Measurements from ENCODE around the gene PIP4K2A.

The PIP4K2A gene

DNA sequence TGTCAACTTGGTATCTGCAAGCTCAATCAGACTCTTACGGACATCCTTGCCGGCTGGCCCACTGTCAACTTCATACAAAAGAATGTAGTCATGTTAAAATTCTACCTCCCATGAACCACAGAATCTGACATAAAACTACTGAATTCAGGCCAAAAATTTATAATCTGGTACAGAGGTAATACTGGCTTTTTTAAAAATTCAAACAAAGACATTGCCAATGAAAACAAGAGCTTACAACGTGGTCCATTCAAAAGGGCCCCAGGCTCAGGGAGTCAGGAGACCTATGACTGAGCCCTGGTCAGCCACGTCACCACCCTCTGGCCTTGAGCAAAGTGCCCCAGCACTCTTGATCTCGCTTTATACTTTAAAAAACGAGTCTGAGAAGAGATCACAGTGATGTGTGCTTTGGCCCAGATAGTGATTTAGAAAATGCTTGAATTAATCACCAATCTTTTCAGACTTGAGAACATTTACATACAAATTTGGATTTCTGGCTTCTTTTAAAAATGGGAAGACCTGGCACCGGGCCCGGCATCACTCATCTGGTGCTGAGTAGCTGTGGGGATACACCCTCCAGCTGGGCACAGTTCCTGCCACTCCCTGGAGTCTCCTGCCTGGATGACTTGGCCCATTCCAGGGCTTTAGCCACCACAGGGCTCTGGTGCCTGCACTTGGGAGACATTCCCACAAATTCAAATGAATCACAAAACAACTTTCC lies 94.1 kb downstream of the PIP4K2A start:
- DNase-seq (ENCODE audit: low spot score): no peak

DNA sequence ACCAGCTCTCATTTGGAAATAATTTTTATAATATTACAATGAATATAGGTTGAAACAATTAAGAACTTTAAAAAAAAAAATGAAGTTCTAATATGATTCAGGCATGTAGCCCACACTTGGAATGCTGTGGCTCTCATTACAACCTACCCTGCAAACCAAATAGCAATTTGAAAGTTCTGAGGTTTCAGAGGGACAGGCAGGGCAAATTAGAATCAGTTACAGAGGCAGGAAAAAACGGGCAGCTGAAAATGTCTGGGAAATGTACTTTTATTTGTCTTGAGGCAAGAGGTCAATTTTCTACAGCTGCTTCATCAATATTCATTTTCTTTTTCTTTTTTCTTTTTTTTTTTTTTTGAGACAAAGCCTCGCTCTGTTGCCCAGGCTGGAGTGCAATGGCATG lies 95.3 kb downstream of the PIP4K2A start:
- no peak for DNase-seq (ENCODE audit: low spot score)

DNA sequence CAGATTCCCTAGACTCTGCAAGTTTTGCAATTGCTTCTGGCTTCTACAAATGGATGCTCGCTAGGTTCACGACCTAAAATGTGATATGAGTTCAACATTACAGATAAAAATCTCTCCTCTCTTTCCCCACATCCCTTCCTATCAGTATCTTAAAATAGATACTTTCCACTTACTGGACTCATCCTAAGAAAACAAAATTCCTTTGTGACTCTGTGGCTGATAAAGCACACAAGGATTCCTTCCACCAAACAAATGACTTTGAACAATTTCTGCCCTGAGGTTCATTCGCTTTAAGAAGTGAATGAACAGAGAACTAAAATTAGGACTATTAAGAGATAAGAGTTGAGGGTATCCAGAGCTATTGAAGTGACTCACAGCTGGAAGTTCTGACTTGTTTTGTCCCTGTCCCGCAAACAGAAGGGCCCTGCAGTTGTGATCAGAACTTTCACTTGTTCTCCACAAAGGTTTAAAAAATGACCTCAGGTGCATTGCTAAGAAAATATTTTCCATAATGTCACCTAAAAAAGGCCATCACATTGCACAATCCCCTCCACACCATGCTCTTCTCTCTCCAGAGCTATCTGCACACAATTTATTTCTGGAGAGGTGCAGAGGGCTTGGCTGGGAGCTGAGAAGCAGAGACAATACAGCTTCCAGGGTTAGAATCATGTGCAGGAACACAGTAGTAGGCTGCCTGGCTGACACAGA lies 96.1 kb downstream of the PIP4K2A start:
- no peak for DNase-seq (ENCODE audit: low spot score)

DNA sequence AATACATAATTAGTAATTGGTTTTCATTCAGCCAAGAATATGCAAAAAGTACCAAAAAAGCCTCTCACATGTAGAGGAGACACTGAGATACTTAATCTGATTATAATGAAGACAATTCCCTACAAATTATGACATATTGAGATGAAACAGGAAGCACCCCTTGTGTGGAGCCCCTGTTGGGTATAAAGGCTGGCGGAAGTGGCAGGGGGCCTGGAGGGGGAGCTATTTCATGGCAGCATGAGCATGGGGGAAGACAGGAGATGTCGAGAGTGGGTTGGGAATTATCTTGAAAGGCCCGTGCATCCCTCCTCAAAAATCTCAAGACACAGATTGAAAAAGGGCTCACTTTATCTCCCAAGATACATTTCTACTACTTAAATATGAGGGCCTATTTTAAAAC lies 96.9 kb downstream of the PIP4K2A start:
- no peak for DNase-seq (ENCODE audit: low spot score)

DNA sequence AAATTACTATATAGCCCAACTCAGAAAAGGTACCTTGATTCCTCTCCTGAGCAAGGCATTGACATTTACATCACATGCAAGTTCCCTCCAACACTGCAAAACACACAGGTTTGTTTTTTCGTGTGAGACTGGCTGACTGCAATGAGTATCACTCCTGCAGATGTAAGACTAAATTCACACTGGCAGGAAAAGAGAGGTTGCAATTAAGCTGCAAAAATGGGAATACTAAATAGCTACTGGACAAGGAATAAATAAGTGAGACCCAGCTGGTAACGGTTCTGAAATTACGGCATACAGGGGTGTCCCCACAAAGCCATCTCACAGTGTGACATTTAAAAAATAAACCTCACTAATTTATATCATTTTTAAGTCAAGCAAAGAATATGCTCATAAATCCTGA lies 97.3 kb downstream of the PIP4K2A start:
- DNase-seq (ENCODE audit: low spot score): no peak

DNA sequence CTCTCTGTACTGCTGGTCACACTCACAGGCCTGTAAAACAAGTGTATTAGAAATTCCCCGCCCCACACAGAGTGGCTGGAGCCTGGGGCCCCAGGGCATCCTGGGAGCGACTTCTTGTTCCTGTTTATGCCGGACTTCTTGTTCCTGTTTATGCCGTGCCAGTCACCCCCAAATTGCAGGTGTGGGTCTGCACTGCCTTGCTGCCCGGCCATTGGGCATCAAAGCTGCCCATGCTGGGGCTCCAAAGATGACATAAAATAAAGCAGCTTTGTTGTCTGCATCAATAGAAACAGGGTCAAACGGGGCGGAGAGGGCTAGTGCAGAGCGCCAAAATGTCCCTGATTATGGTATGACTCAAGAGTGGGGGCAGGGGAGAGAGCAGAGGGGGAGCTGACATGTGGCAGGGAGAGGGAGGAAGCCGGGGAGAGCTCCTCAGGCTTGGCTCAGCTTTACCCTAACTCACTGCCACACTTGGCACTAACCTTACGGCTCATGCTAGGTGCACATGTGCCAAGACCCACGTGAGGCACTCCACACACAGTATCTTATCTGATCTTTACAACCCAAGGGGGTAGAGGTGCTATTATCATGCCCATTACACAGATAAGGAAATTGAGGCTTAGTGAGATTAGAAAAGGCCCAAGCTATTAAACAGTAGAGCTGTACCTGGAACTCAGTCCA lies 98.4 kb downstream of the PIP4K2A start:
- peak; percentile 42 for DNase-seq (ENCODE audit: low spot score)

DNA sequence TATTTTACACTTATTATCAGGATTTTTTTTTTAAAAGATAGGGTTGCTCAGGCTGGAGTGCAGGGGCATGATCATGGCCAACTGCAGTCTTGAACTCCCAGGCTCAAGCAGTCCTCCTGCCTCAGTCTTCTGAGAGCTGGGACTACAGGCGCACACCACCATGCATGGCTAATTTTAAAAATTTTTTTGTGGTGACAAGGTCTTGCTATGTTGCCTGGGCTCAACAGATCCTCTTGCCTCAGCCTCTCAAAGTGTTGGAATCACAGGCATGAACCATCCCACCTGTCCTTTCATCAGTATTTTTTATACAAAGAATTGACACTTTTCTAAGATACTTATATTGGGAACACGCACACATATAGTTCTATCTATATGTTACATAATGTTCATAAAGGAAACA lies 99.3 kb downstream of the PIP4K2A start:
- DNase-seq (ENCODE audit: low spot score): no peak

DNA sequence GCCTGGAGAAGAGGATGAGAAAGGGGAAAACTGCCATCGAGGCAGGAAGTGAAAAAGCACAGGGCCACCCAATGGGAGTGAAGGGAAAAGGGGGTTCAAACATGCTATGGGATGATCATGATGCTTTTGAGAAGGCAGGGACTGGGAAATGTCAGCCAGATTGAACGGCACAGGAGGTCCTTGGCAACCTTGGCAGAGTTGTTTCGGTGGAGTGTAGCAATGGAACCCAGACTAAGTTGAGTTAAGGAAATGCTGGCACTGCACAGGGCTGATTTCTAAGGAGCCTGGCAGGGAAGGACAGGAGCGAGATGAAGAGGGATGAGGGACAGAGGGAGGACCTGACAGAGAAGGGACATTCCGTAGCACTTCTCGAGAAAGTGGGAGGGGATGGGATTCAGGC lies 101.4 kb downstream of the PIP4K2A start:
- no peak for DNase-seq (ENCODE audit: low spot score)

DNA sequence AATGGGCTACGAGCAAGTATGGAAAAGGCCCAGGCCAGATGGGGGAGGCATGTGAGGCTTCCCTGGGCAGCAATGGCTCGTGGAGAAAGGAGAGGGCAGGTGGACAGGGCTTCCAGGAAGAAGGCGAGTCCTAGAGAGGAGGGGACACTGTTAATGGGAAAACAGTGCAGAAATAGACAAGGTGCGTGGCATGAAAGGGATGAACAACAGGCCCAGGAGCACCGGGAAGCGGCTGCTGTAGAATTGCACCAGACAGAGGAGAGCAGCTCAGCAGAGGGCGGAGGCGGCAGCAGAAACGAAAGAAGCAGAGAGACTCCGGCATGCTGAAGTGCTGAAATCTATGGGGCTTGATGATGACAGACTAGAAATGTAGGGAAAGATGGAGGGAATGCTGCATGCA lies 102.1 kb downstream of the PIP4K2A start:
- no peak for DNase-seq (ENCODE audit: low spot score)

DNA sequence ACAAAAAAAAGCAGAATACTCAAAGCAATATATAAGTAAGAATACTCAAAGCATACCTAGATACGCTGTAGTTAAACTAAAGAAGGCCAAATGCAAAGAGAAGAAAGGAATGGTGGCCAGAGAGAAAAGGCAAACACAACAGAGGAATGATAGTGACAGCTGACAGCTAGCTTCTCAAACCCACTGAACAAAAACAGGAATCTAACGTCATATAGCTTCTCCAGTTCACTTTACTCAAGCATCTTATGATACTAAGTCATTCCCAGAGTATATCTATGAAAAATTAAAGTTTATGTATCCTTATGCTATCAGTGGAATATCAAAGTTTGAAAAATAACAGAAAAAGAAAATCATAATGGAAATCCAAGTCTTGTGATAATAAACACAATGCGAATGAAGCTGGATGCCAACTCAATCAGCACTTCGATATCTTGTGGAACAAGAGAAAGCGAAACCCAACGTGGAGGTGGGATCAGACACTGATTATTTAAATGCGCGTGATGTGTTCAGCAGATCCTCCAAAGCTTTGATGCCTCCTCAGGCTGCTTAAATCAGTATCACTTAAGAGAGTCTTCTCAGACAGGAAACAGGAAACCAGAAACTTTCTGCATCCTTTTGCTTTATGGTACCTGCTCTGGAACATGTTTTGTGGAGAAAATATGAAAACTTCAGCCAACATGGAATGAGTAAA lies 102.8 kb downstream of the PIP4K2A start:
- DNase-seq (ENCODE audit: low spot score): no peak

DNA sequence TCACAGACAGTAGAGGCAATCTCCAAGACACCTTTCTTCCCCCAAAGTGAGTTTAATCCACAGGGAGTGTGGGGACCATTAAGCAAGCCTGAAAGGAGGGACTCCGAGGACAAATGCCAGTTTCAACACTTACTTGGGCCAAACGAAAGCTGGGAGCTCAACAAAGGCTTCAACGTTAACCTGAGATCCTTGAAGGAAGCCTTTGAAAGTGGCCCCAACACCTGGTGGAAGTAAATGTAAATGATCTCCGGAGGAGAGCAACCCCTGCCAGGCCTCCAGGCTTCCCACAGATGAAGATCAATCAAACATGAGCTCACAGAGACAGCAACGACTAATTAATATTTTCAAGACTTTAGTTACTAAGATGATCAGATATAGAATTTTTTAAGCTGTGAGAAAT lies 103.8 kb downstream of the PIP4K2A start:
- no peak for DNase-seq (ENCODE audit: low spot score)

DNA sequence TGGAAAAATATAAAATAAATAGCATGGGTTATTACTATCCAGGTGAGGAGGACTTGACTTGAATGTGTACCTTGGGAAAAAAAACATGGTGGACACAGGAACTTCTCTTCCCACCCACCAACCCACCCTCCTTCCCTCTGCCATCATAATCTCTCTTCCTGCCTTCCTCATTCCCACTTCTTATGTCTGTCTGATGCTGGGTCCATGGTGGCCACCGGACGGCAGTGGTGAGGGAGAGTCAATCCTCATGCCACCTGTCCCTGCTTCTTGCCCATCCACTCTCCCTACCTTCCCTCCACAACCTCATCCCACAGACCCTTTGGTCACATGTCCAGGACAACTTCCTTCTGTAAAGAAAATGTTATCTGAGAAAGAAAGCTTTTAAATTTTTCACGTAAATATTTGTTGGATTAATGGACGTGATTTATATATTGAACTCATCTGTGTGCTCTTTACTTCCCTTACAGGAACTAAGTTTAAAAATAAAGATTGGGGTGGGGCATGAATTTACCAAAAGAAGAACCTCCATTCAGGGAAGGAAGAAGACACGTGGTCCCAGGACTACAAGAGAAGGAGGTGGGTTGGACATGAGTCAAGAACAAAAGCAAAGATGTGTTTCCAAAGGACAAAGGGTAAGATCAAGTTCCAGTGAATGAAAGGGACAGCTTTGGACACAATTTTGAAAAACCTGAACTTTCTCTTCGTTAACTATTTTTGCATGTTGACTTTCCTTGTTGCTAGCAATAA lies 104.5 kb downstream of the PIP4K2A start:
- no peak for DNase-seq (ENCODE audit: low spot score)

DNA sequence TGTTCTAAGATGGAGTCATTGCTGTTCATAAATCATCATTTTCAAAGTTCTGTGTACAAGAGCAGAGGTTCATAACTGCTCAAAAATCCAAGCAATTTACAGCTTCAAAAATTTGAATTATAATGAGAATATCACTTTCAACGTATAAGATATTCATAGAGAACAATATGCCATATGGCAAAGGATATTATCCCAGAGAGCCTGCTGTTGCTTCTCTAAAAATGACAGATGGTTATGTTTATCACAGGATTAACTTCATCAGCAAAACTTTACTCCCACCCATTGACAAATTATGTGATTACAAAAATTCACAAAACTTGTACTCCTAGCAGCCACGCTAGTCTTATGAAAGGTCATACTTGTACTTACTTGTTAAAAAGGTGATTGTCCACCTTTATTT lies 105.1 kb downstream of the PIP4K2A start:
- no peak for DNase-seq (ENCODE audit: low spot score)

DNA sequence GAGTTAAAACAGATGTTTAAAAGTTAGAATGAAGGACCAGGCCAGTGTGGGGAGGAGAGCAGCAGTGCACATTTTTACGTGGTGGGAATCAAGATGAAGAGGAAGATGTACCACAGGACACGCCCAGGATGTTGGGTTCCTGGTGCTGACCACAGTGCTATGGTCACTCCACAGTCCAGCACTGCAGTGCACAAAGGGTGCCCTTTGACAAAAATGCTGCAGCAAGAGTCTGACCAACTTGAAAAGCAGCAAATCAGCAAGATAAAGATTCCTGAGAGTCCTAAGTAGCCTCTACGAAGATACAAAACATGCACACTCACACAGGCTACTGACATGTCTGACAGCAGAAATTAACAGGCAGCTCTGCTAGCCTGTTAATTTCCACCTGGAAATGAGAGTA lies 107.1 kb downstream of the PIP4K2A start:
- no peak for DNase-seq (ENCODE audit: low spot score)

DNA sequence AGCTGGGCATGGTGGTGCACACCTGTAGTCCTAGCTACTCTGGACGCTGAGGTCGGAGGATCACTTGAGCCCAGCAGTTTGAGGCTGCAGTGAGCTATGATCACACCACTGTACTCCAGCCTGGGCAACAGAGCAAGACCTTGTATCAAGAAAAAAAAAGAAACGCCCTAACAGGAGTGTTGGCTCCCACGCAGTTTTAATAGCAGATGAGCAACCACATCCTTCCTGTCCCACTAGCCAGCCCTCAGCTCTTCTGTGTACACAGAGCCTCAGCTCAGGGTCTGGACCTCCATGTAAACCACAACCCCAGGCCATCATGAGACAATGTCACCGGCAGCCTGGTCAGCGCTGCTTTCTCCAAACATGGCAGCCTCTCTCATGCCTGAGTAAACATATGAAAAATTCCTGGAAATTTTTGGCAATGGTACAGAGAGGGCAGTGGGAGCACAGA lies 108.2 kb downstream of the PIP4K2A start:
- DNase-seq (ENCODE audit: low spot score): no peak

DNA sequence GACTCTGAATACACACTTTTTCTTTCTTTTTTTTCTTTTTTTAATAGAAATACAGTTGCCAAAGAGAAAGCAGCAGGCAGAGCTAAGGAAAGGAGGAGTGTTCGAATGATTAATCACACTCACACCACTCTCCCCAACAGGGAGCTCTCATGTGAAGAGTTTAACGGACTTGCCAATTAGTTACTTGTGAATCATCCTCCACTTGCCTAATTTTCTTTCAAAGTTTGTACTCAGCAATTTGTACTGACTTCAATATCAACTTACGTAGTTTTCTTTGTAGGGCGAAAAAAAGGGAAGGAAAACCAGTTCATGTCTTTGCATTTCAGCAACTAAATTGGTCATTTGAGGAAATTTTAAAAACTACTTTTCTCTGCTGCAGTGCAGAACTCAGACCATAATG lies 109.2 kb downstream of the PIP4K2A start:
- no peak for DNase-seq (ENCODE audit: low spot score)

DNA sequence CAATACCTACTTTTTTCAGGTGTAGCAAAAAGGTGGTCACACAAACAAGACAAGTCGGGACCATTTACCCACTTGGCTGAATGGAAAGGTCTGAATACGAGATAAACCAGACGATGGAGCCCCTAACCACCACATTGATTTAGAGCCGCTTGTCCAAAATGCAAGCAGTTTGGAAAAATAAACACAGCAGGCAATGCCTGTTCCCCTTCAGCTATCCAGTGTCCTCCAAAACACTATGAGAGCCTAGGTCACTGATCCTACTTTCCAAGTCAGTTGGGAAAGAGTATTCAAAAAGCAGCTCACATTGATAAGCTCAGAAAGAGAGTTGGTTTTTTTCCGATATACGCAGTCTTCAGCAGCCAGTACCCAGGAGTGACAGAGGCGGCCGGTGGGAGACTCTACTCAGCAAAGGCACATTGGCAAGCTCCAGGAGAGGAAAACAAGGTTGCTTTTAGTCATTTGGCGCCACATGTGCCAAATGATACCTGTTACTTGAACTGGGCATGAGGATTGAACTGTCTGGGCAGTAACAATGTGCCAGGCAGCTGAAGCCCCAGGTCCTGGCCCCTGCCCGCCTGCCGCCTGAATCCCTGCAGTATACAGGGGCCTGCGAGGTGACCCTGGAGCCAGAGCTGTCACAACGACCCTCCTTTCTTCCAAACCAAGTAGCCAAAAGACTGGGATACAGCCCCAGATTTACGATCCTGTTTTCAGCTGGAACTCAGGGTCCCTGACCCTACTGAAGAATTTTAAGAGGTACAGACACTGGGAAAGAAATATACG lies 109.8 kb downstream of the PIP4K2A start:
- DNase-seq (ENCODE audit: low spot score): no peak

DNA sequence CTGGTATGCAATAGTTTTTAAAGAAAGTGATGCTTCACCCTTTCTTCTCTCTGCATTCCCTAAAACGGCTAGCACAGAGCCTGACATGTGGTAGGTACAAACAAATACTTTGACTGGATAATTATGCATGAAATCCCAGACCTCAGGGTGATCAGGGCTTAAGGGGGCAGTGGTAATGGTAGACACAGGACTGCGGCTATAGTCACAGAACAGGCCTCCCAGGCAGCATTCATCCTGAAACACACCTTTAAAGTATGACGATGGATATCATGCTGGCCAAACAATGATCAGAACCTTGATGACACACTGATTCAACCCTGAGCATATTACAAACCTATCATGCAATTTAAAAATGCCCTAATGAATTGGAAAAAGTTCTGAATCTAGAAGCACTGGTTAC lies 110.8 kb downstream of the PIP4K2A start:
- DNase-seq (ENCODE audit: low spot score): no peak

DNA sequence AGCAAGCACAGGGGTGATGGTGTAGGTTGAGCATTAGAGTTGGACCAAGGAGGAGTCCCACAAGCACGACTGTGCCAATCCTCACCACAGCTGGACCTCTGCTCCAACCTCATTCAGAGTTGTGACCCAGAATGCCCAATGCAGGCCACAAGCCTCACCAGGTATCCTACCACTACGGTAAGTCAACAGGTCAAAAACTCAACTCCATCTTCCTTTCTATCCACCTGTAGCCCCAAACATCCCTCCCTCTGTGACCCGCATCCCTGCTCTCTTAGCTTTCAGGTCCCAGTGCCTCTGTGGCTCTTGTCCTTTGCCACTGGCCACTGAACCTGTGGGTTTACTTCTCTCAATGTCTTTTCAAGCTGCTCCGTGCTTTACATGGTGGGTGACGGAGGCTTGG lies 112.8 kb downstream of the PIP4K2A start:
- DNase-seq (ENCODE audit: low spot score): no peak

DNA sequence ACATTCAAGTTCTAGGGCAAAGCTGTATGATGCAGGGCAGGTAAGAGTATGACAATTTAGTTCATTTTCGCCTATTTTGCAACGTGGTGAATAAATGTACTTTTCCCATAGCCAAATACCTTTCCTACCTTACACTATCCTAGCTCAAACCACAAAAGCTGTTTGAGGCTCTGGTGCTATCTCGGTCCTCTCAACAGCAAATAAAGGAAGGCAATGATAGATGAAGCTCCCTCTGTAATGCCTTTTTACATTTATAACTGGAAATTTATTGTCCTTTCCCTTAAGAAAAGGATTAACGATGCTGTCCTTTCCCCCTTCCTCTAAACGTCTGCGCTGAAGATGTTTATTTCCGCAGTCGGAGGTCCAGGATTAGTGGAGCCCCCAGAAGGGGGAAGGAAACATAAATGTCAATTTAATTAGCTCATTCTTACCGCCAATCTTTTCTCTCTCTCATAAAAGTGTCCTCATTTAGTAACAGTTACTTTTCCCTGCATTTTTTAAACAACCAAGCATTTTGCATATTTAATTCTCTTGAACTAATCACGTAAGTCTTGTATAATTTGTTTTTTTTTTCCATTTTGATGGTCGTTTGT lies 114.6 kb downstream of the PIP4K2A start:
- DNase-seq (ENCODE audit: low spot score): no peak

DNA sequence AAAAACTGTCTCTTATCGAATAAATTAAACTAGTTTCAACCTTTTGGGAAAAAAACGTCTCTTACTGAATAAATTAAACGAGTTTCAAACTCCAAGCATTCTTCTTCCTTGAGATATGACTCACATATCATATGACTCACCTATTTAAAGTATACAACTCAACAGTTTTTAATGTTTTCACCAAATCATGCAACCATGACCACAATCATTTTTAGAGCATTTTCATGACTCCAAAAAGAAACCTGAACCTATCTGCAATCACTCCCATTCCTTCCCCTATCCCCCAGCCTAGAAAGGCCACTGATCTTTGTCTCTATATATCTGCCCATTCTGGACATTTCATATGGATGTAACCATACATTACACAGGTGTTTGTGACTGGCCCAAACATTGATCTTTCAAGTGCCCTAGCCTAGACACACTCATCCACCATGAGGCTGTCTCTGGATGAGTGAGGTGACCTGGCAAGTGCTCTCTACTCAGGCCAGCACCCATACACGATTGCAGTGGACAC lies 115.3 kb downstream of the PIP4K2A start:
- no peak for DNase-seq (ENCODE audit: low spot score)
